GM19099 (cell line): ENCODE results near the gene ABCA4.

Source experiments
- POLR2A ChIP-seq: IDR thresholded peaks from 3 replicates; pipeline ENCODE4 v1.6.1; 2011; ENCODE audit warnings: low read depth; ENCODE audit not compliant: insufficient read length; ENCODE audit errors: extremely low read depth

ABCA4 gene

DNA sequence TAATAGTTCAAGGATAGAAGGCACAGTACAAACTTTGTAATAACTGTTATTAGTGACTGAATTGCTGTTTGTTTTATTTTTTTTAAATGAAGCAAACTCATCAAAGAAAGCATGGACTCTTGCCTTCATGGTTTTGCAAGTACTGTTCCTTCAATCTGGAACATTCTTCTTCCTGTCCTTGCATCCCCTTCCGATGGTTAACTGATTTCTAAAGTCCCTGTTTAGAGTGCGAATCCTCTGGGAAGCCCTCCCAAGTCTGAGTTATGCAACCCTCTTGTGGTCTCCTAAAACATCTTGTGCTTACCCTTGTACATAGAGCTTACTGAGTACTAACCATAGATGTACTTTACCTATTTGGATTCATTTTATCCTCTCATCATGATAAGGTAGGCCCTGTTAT, 159.5 kb downstream of the ABCA4 start:
- no peak for TF ChIP-seq POLR2A

DNA sequence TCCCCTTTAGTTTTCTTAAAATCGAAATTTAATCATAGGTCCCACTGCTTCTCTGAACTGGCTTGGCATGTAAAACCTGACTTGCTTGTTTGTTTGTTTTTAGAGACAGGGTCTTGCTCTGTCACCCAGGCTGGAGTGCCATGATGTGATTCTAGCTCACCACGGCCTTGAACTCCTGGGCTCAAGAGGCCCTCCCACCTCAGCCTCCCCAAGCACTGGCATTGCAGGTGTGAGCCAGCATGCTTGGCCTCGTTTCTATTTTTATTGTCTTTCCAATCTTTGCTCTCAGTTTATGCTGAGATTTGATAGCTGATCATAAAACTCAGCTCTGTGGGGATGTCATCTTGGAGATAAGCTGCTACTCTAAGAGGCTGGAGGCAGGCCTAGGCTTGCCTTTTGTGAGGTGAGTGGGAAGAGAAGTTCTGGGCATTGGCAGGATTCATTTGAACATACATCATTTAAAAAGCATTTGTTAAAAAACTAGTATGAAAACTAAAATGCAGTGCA, 160.3 kb downstream of the ABCA4 start:
- TF ChIP-seq POLR2A = no peak

- no peak for TF ChIP-seq POLR2A
Observed at GRCh38 chr1:93959413-93959812, 161.5 kb downstream of the ABCA4 start.

- no peak for TF ChIP-seq POLR2A
Observed at GRCh38 chr1:93958726-93959100, 162.2 kb downstream of the ABCA4 start.

GRCh38 chr1:93958032-93958725, 162.8 kb downstream of the ABCA4 start:
- no peak for TF ChIP-seq POLR2A

- no peak for TF ChIP-seq POLR2A
Observed at GRCh38 chr1:93955765-93956164, 165.2 kb downstream of the ABCA4 start.
